GM18508 (cell line): ENCODE measurements around the gene NLRP1.

Experiments used
- ATAC-seq: cut with Tn5 transposase; IDR thresholded peaks from one replicate; pipeline ENCODE4 v1.9.1; 2021; ENCODE audit warnings: moderate number of reproducible peaks; ENCODE audit not compliant: insufficient read depth, unreplicated experiment

Gene NLRP1

DNA sequence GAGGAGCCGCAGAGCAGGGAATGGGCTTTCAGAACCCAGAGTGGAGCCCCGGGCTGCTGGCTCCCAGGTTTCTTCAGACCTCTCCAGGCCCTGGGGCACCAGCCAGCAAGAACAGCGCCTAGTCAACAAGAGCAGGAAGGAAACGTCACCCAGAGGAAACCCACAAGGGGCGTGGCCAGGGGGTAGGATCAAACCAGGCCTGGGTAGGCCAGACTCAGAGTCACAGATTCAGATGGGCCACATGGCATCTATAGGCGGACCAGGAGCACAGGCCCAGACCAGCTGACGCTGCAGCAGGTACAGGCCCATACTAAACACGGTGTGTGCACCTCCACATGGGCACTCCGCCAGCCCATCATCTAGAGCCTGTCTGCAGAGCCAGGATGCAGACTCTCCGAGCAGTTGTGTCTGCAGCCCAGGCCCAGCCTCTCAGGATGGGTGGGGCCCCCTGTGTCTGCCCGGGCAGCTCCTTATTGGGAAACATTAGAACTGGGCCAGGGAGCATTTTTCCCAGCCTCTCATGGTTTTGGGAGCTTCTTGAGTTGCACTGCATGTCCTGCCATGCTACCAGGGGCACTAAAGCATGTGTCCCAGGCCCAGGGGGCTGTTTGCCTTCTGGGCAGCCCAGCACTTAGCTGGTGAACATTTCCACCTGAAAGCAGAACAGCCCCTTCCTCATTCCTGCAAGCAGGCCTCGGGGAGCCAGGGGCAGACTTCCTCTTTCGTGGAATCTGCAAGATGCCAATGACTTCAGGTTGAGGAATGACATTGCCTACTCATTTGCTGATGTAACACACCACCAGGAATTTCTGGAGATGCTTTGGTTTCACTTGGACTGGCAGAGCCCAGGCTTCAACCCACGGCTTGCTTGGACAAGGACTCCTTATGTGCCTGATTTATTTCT is at the start of gene NLRP1:
Gene NLRP1 (minus strand): TSS at position 127 of the 904 bp plus-strand sequence. CDS start 552 bp downstream, outside the sequence.
- no peak for ATAC-seq

GRCh38 chr17:5631958-5632590 is 47.8 kb upstream of the NLRP1 start:
- ATAC-seq: no peak

DNA sequence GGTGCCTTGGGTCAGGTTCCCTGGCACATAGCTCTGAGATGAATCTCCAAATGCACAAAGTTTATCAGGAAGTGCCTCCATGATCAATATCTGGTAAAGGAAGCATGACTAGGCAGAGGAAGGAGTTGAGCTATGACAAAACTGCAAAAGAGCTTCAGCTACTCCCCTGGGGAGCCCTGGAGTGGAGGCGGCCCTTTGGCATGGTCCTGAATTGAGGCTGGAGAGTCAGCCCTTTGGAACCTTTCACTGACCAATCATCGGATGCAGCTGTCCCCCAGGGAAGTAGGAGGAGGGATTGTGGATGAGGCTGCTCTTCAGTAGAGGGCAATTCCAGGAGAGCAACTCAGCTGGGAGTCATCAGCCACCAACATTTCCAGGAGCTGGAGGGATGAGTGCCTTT is 46.1 kb upstream of the NLRP1 start:
- no peak for ATAC-seq

DNA sequence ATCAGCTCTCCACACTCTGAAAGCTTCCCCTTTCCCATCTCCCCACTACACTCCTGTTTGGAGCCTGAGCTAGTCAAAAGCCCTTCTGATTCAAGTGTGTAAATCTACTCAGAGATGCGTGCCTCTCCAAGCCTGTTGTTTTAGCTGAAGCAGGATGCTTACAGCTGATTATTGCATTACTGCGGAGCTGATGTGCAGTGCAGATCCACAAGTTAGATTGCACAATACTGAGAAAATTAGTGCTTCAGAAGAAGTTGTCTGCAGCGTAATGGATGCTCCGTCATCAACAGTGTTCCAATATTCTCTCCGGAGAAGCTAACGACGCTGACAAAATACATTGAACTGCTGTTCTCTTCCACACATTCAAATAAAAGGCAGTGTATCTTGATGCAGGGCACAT is 44.8 kb upstream of the NLRP1 start:
- no peak for ATAC-seq

DNA sequence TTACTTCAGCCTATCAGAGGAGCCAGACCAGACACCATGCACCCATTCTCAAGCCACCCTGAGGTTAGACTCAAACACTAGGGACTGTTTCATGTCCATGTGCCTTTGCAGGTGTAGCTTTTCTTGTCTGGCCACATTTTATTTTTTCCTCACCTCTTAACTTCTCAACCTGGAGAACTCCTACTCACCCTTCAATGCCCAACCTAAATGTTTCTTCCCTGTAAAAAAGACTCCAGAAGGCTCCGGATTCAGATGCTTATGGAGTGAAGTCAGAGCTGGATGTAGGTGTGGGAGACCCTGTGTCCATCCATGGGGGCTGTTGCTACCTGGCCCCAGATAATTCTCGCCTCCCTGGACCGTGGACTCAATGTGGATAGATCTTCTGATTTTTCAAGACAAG is 44.0 kb upstream of the NLRP1 start:
- ATAC-seq: no peak

- ATAC-seq: no peak
Measured at GRCh38 chr17:5624211-5624610, 39.9 kb upstream of the NLRP1 start.

DNA sequence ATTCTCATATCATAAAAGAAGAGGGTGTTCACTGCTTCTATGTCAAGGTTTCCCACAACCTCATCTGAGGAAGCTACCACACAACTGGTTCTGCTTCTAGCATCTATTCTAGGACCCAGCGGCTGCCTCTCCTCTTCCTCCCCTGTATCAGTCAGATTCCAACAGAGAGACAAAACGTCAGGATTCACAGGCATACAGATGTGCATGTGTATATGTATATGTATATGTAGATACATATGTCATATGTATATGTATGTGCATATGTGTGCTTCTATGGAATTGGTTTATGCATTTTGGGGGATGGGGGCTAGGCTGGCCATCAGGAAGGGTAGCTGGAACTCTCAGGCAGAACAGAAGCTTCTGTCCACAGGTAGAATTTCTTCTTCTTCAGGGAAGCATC is 37.4 kb upstream of the NLRP1 start:
- no peak for ATAC-seq

GRCh38 chr17:5621026-5621425 is 36.7 kb upstream of the NLRP1 start:
- ATAC-seq: no peak

DNA sequence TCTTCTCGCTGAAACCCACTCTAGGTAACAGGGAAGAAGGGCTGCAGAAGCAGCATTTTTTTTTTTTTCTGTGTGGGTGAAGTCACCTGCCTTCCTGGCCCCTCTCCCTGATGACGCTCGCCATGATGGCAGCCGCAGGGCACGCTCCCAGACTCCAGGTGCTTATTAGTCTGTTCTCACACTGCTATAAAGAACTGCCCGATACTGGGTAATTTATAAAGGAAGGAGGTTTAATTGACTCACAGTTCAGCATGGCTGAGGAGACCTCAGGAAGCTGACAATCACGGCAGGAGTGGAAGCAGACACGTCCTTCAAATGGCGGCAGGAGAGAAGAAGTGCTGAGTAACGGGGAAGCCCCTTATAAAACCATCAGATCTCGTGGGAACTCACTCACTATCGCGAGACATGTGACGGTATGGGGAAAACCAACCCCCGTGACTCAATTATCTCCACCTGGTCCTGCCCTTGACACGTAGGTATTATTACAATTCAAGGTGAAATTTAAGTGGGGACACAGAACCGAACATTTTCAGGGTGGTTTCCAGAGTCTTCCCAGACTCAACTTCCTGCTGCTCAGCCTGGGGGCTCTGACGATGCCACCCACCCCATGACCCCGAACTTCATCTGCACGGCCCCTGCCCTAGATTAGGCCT is 34.9 kb upstream of the NLRP1 start:
- ATAC-seq: no peak

DNA sequence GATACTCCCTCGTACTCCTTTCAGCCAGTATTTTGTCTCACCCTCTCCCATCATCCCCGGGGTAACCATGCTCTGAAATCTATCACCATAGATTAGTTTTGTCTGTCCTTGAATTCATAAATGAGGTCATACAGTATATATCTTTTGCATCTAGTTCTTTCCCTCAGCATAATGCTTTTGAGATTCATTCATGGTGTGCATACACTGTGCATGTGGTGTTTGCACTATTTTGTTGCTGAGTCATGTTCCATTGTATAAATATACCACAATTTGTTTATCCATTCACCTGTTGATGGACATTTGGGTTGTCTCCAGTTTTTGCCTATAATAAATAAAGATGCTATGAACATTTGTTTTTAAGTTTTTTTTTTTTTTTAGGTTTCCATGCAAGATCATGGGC is 34.2 kb upstream of the NLRP1 start:
- ATAC-seq: no peak

DNA sequence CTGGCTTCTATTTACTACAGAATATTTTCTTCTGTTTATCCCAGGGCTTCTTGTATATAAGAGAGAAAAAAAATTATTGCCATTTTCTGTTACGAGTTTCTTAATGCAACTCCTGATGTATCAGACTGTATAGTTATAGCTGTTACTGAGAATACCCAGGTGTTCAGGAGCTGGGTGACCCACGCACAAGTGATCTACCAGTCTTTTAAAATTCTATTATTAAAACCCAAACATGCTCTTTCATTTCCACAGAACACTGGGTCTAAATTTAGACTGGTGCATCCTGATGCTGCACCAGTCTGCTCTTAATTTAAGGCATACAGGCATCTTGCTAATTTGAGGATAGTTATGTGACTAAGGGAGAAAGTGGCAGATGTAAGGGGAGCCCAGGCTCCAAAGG is 31.2 kb upstream of the NLRP1 start:
- no peak for ATAC-seq

DNA sequence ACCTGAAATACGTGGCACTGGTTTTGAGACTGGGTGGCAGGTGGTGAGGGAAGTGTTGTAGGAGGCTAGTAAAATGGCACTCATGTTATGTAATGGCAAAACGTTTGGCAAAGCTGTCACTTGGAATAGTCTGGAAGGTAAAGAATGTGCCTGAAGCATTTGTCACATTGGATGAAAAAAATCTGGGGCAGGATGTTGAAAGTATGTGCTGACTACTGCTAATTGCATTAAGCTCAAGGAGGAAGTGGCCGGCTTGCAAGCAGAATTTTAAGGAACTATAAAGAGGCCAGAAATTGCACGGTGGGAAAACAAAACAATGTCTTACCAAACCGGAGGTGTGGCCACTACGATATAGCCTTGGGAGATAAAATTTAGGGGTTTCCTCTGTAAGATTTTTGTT is 26.6 kb upstream of the NLRP1 start:
- ATAC-seq: no peak

GRCh38 chr17:5608399-5609112 is 24.2 kb upstream of the NLRP1 start:
- no peak for ATAC-seq

DNA sequence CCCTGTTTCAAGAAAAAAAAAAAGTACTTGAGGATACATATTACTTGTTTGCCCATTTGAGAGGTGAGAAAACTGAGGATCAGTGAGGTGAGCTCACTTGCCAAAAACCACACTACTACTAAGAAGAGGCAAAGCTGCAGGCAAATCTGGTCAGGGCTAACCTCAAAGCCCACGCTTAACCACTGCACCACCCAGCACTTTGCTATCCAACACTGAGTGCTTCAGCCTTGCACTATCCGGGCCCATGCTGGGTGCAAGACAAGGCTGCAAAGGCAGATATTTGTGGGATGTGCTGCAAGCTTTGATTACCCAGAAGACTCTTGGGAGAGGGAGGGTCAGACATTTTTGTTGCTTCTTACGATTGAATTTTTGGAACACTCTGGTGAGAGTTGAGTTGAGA is 23.6 kb upstream of the NLRP1 start:
- ATAC-seq: no peak

GRCh38 chr17:5605452-5605851 is 21.1 kb upstream of the NLRP1 start:
- no peak for ATAC-seq

DNA sequence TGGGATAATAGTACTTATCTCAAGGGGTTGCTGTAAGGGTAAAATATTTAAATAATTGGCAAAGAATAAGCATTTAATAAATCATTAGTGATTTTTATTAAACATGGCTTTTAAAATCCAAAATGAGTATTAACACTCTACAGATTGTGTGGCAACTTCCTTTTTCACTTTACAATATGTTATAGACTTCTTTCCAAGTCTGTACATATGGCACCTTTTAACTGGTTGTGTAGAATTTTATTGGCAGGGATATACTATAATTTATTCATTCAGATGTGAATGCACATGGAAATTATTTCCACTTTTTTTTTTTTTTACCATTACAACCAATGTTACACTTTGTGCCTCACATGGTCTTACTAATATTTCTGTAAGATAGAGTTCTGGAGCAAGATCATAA is 15.7 kb upstream of the NLRP1 start:
- ATAC-seq: no peak

DNA sequence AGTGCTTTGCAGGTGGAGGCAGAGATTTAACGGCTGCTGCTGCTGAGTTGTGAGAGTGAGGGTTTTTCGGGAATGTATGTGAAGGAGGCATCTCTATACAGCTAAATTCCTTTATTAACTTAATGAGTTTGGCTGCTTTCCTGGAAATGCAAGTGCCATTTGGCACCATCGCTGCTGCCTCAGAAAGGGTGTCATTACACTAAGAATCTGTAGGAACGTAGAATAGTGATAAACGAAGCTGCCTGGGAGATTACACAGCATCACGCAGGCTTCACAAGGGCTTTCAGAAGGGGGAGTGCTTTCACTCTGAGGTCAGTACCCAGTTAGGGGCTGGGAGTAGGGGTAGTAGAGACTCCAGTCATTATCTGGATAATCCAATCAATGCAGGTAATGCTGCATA is 14.1 kb upstream of the NLRP1 start:
- no peak for ATAC-seq

- ATAC-seq: no peak
Measured at GRCh38 chr17:5596421-5596820, 12.1 kb upstream of the NLRP1 start.

DNA sequence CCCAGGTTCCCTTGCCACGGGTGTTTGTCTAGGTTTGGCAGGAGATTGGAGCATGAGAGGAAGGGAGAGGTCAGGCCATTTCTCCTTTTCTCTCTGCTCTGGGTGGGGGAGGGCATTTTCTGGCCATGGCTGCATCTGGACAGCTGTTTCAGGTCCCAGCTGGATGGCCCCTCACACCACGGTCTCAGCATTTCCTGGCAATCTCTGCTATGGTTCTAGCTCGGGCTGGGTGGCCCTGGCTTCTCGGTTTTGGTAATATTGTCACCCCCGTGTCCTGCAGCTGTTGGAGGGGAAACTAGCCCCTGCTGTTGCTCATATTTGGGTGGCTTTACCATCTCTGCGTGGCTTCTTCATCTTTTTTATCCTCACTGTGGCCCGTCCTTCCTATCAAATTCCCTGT is 11.5 kb upstream of the NLRP1 start:
- ATAC-seq: no peak

DNA sequence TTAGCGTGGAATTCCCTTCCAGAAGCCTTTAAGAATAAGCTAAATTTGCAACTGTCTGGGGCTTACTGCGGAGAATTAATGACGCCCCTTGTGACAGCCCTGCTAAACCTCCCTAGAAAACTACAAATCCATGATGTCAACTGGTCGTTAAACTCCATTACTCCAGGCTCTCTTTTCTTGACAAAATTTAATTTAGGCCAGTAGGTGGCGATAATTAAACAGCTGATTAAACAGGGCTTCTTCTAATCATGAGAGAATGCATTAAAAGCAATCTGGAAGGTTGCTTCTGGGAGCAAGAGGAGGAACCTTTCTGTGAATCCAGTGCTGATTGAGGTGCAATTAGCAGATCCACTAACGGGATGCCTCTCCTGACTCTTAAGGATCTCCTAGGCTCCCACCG is 8.1 kb upstream of the NLRP1 start:
- no peak for ATAC-seq

GRCh38 chr17:5591966-5592365 is 7.7 kb upstream of the NLRP1 start:
- ATAC-seq: no peak
